ENCODE data around the gene ATP5MK.
"Not testable (repeated sequence)": the region's sequence is repeated elsewhere in the genome, so short reads cannot be mapped to it uniquely, and the experiment has no call there.

The ATP5MK gene, protein sequence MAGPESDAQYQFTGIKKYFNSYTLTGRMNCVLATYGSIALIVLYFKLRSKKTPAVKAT

GRCh38 chr10:103396067-103396788 lies at the start of gene ATP5MK, which contains the start of gene PDCD11:
Gene ATP5MK (minus strand): TSS chr10:103396475. CDS start chr10:103392457, 4,018 bp downstream.
Gene PDCD11 (plus strand): TSS chr10:103396626. CDS start chr10:103398427, 1,801 bp downstream.
- DNase-seq (ENCODE audit: low spot score), result peak; percentile 97

- no peak for DNase-seq (ENCODE audit: low spot score)
These were observed 49.1 kb upstream of the ATP5MK start for GRCh38 chr10:103445366-103445765.

- DNase-seq (ENCODE audit: low spot score), result no peak
These were observed 48.2 kb upstream of the ATP5MK start for GRCh38 chr10:103444478-103444877.

GRCh38 chr10:103443475-103444185 lies 47.4 kb upstream of the ATP5MK start:
- no peak for DNase-seq (ENCODE audit: low spot score)

DNA sequence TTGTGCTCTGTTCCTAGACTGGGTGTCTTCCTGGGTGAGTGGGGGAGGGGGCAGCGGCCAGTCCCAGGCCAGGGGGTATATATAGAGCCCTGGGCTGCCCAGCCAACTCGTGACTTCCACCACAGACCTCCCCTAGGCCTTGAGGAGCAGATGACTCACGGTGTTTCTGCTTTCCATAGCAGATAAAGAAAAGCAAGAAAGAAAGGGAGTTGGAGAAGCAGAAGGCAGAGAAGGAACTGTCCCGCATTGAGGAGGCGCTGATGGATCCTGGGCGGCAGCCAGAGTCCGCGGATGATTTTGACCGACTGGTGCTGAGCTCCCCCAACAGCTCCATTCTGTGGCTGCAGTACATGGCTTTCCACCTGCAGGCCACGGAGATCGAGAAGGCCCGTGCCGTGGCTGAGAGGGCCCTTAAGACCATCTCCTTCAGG lies 45.8 kb upstream of the ATP5MK start:
- DNase-seq (ENCODE audit: low spot score), result no peak

GRCh38 chr10:103441611-103442010 lies 45.3 kb upstream of the ATP5MK start:
- no peak for DNase-seq (ENCODE audit: low spot score)

GRCh38 chr10:103441206-103441605 lies 44.9 kb upstream of the ATP5MK start:
- no peak for DNase-seq (ENCODE audit: low spot score)

GRCh38 chr10:103440416-103440815 lies 44.1 kb upstream of the ATP5MK start:
- no peak for DNase-seq (ENCODE audit: low spot score)

GRCh38 chr10:103439776-103440175 lies 43.5 kb upstream of the ATP5MK start:
- no peak for DNase-seq (ENCODE audit: low spot score)

DNA sequence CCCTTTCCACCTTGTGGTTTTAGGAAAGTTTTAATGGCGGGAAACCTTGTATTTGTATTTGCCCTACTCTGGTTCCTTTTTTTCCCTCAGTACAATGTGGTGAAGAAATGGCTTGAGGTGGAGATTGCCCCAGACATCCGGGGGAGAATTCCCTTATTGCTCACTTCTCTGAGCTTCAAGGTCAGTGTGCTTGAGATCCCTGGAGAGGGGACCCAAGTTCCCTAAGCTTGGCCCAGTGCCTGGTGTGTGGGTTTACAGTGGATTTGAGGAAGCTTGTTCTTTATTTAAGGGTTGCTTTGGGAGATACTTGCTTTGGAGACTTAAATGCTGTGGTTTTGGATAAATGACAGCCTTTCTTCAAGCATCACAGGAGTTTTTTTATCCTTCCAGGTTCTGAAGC lies 37.6 kb upstream of the ATP5MK start:
- no peak for DNase-seq (ENCODE audit: low spot score)

DNA sequence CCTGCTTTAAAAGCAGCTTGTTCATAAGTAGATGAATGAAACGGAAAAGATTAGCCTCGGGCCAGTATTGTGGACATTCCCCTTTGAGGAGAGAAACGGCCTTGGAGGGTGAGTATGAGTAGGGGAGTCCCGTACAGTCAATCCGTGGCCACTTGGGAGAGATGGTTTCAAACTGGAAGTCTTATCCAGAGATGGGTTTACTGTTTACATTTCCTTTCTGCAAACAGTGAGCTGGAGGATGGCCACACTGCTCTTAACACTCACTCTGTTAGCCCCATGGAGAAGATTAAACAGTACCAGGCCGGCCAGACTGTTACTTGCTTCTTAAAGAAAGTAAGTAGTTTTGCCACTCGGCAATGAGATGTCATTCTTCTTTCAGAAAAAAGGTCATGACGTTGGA lies 35.6 kb upstream of the ATP5MK start:
- no peak for DNase-seq (ENCODE audit: low spot score)

DNA sequence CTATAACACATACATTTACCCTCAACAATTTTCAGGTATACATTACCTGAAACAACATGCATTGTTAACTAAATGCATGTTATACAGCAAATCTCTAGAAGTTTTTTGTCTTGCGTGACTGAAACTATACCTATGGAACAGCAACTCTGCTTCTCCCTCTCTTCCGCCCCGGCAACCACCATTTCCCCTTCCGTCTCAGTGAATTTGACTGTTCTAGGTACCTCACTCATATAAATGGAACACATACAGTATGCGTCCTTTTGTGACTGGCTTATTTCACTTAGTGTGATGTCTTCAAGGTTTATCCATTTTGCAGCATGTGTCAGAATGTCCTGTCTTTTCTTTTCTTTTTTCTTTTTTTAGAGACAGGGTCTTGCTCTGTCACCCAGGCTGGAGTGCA lies 33.4 kb upstream of the ATP5MK start:
- no peak for DNase-seq (ENCODE audit: low spot score)

- DNase-seq (ENCODE audit: low spot score), result no peak
These were observed 32.8 kb upstream of the ATP5MK start for GRCh38 chr10:103428989-103429643.

DNA sequence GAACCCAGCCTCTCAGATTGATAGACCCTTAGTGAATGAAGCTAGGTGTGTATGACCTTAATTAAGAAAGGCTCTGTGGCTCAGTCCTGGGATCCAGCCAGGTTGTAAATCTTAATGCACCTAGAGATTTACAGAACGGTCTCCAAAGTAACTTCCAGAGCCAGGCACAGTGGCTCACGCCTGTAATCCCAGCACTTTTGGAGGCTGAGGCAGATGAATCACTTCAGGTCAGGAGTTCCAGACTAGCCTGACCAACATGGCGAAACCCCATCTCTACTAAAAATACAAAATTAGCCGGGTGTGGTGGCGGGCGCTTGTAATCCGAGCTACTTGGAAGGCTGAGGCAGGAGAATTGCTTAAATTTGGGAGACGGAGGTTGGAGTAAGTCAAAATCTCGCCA lies 31.6 kb upstream of the ATP5MK start:
- DNase-seq (ENCODE audit: low spot score), result no peak

- no peak for DNase-seq (ENCODE audit: low spot score)
These were observed 27.5 kb upstream of the ATP5MK start for GRCh38 chr10:103423748-103424147.

- DNase-seq (ENCODE audit: low spot score), result no peak
These were observed 22.8 kb upstream of the ATP5MK start for GRCh38 chr10:103419101-103419500.

GRCh38 chr10:103417601-103418000 lies 21.3 kb upstream of the ATP5MK start:
- DNase-seq (ENCODE audit: low spot score), result no peak

GRCh38 chr10:103417148-103417469 lies 20.8 kb upstream of the ATP5MK start:
- DNase-seq (ENCODE audit: low spot score), result not testable (repeated sequence)

- DNase-seq (ENCODE audit: low spot score), result peak; percentile 40
These were observed 20.3 kb upstream of the ATP5MK start for GRCh38 chr10:103416436-103417147.

DNA sequence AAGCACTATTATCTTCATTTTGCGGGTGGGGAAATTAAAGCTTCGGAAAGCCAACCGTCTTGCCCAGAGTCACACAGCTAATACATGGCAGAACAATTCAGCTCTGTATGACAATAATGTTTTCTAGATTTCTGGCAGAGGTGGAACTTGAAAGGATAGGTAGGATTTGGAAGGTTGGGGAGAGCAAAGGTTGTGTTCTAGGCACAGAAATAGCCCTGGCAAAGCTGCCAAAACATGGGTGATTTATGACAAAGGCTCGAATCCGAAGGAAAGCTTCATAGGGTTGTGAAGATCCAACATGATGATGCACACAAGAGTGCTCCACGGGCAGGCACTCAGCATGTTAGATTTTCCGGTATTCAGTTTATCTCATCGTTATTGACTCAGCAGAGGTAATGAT lies 19.3 kb upstream of the ATP5MK start:
- DNase-seq (ENCODE audit: low spot score), result no peak

GRCh38 chr10:103413564-103413963 lies 17.3 kb upstream of the ATP5MK start:
- no peak for DNase-seq (ENCODE audit: low spot score)

GRCh38 chr10:103397191-103397825 lies 1.0 kb upstream of the ATP5MK start:
- DNase-seq (ENCODE audit: low spot score), result no peak
